ENCODE data around the gene ZNF609.

DNA sequence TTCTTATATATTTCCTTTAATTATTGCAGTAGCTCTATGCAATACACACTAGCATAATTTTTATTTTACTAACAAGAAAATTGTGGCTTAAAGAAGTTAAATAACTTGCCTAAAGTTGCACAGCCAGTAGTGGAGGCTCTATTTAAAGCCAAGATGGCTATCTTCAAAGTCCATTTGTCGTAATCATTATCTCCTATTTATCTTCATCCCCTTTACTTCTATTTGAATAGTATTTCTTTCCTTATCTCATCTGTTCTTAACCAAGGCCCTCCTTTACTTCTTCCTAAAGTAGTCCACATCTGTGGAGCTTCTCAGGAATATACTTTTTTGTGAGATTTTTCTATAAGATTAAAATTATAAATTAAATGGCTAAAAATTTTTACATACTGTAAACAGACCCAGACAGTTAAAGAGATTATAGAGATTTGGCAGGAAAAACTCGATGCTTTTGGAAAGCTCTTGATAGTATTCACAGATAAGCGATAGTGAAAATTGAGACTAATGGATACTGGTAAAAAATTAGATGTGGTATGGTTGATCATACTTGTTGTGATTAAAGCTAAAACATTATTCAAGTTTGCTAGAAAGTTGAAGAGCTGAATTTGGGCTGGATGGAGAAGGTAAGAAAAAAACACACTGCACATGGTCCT is 129.2 kb downstream of the ZNF609 start:
- TF ChIP-seq GATA2 (IDR thresholded peaks at IDR 0.05; ENCODE audit: low read depth, low read length) = peak; percentile 3
- peak; percentile 93 for TF ChIP-seq GATA3 (IDR thresholded peaks at IDR 0.05; ENCODE audit: low read depth, low read length)
